ENCODE measurements around the gene LCOR.
"Not testable (repeated sequence)": the region's sequence is repeated elsewhere in the genome, so short reads cannot be mapped to it uniquely, and the experiment has no call there.

The LCOR gene

GRCh38 chr10:96846926-96847325 is 14.8 kb downstream of the LCOR start:
- ATAC-seq (replicated peaks) (no peak), DNase-seq (no peak)
- H3K36me3 Mint-ChIP-seq (ENCODE audit: insufficient read depth): peaks cover 13% of the 10 kb centered on the region
- H3K27me3 Mint-ChIP-seq: no peaks in the 10 kb centered on the region
- H3K4me1 Mint-ChIP-seq (ENCODE audit: low read depth in 2 of 2): peaks cover 40 to 59% of the 10 kb centered on the region in 2 donors
- H3K9me3 Mint-ChIP-seq: no peaks in the 10 kb centered on the region
- peak overlapping the region in 1 of 2 donors; percentile 79 for H3K27ac Mint-ChIP-seq
- H3K4me3 Mint-ChIP-seq: peak overlapping the region in 1 of 2 donors; percentile 17

GRCh38 chr10:96847356-96847755 is 15.3 kb downstream of the LCOR start:
- not testable (repeated sequence) for H3K4me3 Mint-ChIP-seq; H3K9me3 Mint-ChIP-seq; ATAC-seq (replicated peaks); DNase-seq; H3K27ac Mint-ChIP-seq; H3K27me3 Mint-ChIP-seq
- Mint-ChIP-seq H3K4me1 (ENCODE audit: low read depth in 2 of 2) (peaks cover 39 to 60% of the 10 kb centered on the region in 2 donors), H3K36me3 (ENCODE audit: insufficient read depth) (peaks cover 13% of the 10 kb centered on the region)

GRCh38 chr10:96850113-96850512 is 18.0 kb downstream of the LCOR start:
- H3K9me3 Mint-ChIP-seq: no peaks in the 10 kb centered on the region
- peaks cover 28 to 66% of the 10 kb centered on the region in 2 donors for H3K4me1 Mint-ChIP-seq (ENCODE audit: low read depth in 2 of 2)
- ATAC-seq (replicated peaks) (no peak), DNase-seq (no peak)
- peaks cover 18% of the 10 kb centered on the region for H3K36me3 Mint-ChIP-seq (ENCODE audit: insufficient read depth)
- H3K27me3 Mint-ChIP-seq: no peaks in the 10 kb centered on the region
- no peak overlapping the region for H3K27ac Mint-ChIP-seq
- peak overlapping the region in 1 of 2 donors; percentile 25 for H3K4me3 Mint-ChIP-seq

- Mint-ChIP-seq H3K4me1 (ENCODE audit: low read depth in 2 of 2) (peaks cover 27 to 64% of the 10 kb centered on the region in 2 donors), H3K4me3 (peak overlapping the region in 1 of 2 donors; percentile 13), H3K27me3 (no peaks in the 10 kb centered on the region), H3K9me3 (no peaks in the 10 kb centered on the region), H3K27ac (no peak overlapping the region), H3K36me3 (ENCODE audit: insufficient read depth) (peaks cover 18% of the 10 kb centered on the region)
- no peak for ATAC-seq (replicated peaks)
- no peak for DNase-seq
These were observed 18.7 kb downstream of the LCOR start for GRCh38 chr10:96850825-96851224.

GRCh38 chr10:96851281-96851680 is 19.2 kb downstream of the LCOR start:
- H3K9me3 Mint-ChIP-seq: no peaks in the 10 kb centered on the region
- no peak for DNase-seq
- ATAC-seq (replicated peaks): no peak
- peak overlapping the region in 1 of 2 donors; percentile 13 for H3K4me3 Mint-ChIP-seq
- H3K27ac Mint-ChIP-seq: no peak overlapping the region
- H3K36me3 Mint-ChIP-seq (ENCODE audit: insufficient read depth): peaks cover 18% of the 10 kb centered on the region
- peaks cover 26 to 63% of the 10 kb centered on the region in 2 donors for H3K4me1 Mint-ChIP-seq (ENCODE audit: low read depth in 2 of 2)
- no peaks in the 10 kb centered on the region for H3K27me3 Mint-ChIP-seq

- Mint-ChIP-seq H3K4me3 (peak overlapping the region in 1 of 2 donors; percentile 23), H3K9me3 (no peaks in the 10 kb centered on the region), H3K4me1 (ENCODE audit: low read depth in 2 of 2) (peaks cover 45 to 79% of the 10 kb centered on the region in 2 donors), H3K36me3 (ENCODE audit: insufficient read depth) (peaks cover 30% of the 10 kb centered on the region), H3K27me3 (no peaks in the 10 kb centered on the region), H3K27ac (no peak overlapping the region)
- ATAC-seq (replicated peaks) (no peak), DNase-seq (no peak)
These were observed 24.2 kb downstream of the LCOR start for GRCh38 chr10:96856317-96856716.

- H3K4me3 Mint-ChIP-seq: no peak overlapping the region
- no peak for ATAC-seq (replicated peaks)
These were observed 25.4 kb downstream of the LCOR start for GRCh38 chr10:96857301-96858012.

GRCh38 chr10:96858038-96858705 is 26.1 kb downstream of the LCOR start:
- no peak for ATAC-seq (replicated peaks)
- no peak for DNase-seq
- no peaks in the 10 kb centered on the region for H3K9me3 Mint-ChIP-seq
- peaks cover 48 to 82% of the 10 kb centered on the region in 2 donors for H3K4me1 Mint-ChIP-seq (ENCODE audit: low read depth in 2 of 2)
- H3K4me3 Mint-ChIP-seq: no peak overlapping the region
- H3K36me3 Mint-ChIP-seq (ENCODE audit: insufficient read depth): peaks cover 40% of the 10 kb centered on the region
- H3K27ac Mint-ChIP-seq: peak overlapping the region in 1 of 2 donors; percentile 5
- H3K27me3 Mint-ChIP-seq: no peaks in the 10 kb centered on the region

More at GRCh38 chr10:96857301-96858012, 25.4 kb downstream of the LCOR start:
- Mint-ChIP-seq H3K4me1 (ENCODE audit: low read depth in 2 of 2) (peaks cover 50 to 87% of the 10 kb centered on the region in 2 donors), H3K27me3 (no peaks in the 10 kb centered on the region), H3K27ac (peak overlapping the region in 1 of 2 donors; percentile 5), H3K9me3 (no peaks in the 10 kb centered on the region), H3K36me3 (ENCODE audit: insufficient read depth) (peaks cover 38% of the 10 kb centered on the region)
- no peak for DNase-seq

GRCh38 chr10:96858706-96859050 is 26.6 kb downstream of the LCOR start:
- no peak for DNase-seq
- H3K27ac Mint-ChIP-seq: peak overlapping the region in 1 of 2 donors; percentile 5
- no peak for ATAC-seq (replicated peaks)
- peaks cover 42% of the 10 kb centered on the region for H3K36me3 Mint-ChIP-seq (ENCODE audit: insufficient read depth)
- H3K4me3 Mint-ChIP-seq: no peak overlapping the region
- no peaks in the 10 kb centered on the region for H3K9me3 Mint-ChIP-seq
- peaks cover 48 to 82% of the 10 kb centered on the region in 2 donors for H3K4me1 Mint-ChIP-seq (ENCODE audit: low read depth in 2 of 2)
- H3K27me3 Mint-ChIP-seq: no peaks in the 10 kb centered on the region

GRCh38 chr10:96860631-96861277 is 28.7 kb downstream of the LCOR start:
- H3K27ac Mint-ChIP-seq: peak overlapping the region in 1 of 2 donors; percentile 35
- H3K27me3 Mint-ChIP-seq: no peaks in the 10 kb centered on the region
- no peak overlapping the region for H3K4me3 Mint-ChIP-seq
- H3K36me3 Mint-ChIP-seq (ENCODE audit: insufficient read depth): peaks cover 42% of the 10 kb centered on the region
- H3K9me3 Mint-ChIP-seq: no peaks in the 10 kb centered on the region
- no peak for ATAC-seq (replicated peaks)
- peaks cover 48 to 83% of the 10 kb centered on the region in 2 donors for H3K4me1 Mint-ChIP-seq (ENCODE audit: low read depth in 2 of 2)
- DNase-seq: no peak

- ATAC-seq (replicated peaks) (no peak), DNase-seq (no peak)
- no peak overlapping the region for H3K4me3 Mint-ChIP-seq
- H3K9me3 Mint-ChIP-seq: no peaks in the 10 kb centered on the region
- H3K27me3 Mint-ChIP-seq: no peaks in the 10 kb centered on the region
- peak overlapping the region in 1 of 2 donors; percentile 35 for H3K27ac Mint-ChIP-seq
- H3K36me3 Mint-ChIP-seq (ENCODE audit: insufficient read depth): peaks cover 40% of the 10 kb centered on the region
- peaks cover 33 to 64% of the 10 kb centered on the region in 2 donors for H3K4me1 Mint-ChIP-seq (ENCODE audit: low read depth in 2 of 2)
These were observed 31.9 kb downstream of the LCOR start for GRCh38 chr10:96863922-96864543.

- H3K27ac Mint-ChIP-seq: peak overlapping the region; percentile 77 to 89
- H3K9me3 Mint-ChIP-seq: no peaks in the 10 kb centered on the region
- H3K36me3 Mint-ChIP-seq (ENCODE audit: insufficient read depth): peaks cover 16% of the 10 kb centered on the region
- no peak for ATAC-seq (replicated peaks)
- no peaks in the 10 kb centered on the region for H3K27me3 Mint-ChIP-seq
- H3K4me3 Mint-ChIP-seq: peak overlapping the region in 1 of 2 donors; percentile 41
- DNase-seq: no peak
- peaks cover 43 to 66% of the 10 kb centered on the region in 2 donors for H3K4me1 Mint-ChIP-seq (ENCODE audit: low read depth in 2 of 2)
These were observed 41.0 kb downstream of the LCOR start for GRCh38 chr10:96873086-96873485.

- ATAC-seq (replicated peaks) (no peak), DNase-seq (no peak)
- no peaks in the 10 kb centered on the region for H3K27me3 Mint-ChIP-seq
- peaks cover 49 to 67% of the 10 kb centered on the region in 2 donors for H3K4me1 Mint-ChIP-seq (ENCODE audit: low read depth in 2 of 2)
- H3K9me3 Mint-ChIP-seq: no peaks in the 10 kb centered on the region
- H3K4me3 Mint-ChIP-seq: peak overlapping the region; percentile 21 to 41
- peak overlapping the region; percentile 77 to 89 for H3K27ac Mint-ChIP-seq
- peaks cover 12% of the 10 kb centered on the region for H3K36me3 Mint-ChIP-seq (ENCODE audit: insufficient read depth)
These were observed 41.8 kb downstream of the LCOR start for GRCh38 chr10:96873756-96874467.
